Measurements from ENCODE around the gene FAM162A. TPM values are rescaled to one million over a fixed set of nuclear protein-coding genes. Genes with fewer than 3 reads are reported as not detected.

Gene FAM162A, protein sequence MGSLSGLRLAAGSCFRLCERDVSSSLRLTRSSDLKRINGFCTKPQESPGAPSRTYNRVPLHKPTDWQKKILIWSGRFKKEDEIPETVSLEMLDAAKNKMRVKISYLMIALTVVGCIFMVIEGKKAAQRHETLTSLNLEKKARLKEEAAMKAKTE
- total RNA-seq (2014; rRNA removed; shearing (Covaris generic)) = 25.7 and 34.3 TPM in 2 replicates

DNA sequence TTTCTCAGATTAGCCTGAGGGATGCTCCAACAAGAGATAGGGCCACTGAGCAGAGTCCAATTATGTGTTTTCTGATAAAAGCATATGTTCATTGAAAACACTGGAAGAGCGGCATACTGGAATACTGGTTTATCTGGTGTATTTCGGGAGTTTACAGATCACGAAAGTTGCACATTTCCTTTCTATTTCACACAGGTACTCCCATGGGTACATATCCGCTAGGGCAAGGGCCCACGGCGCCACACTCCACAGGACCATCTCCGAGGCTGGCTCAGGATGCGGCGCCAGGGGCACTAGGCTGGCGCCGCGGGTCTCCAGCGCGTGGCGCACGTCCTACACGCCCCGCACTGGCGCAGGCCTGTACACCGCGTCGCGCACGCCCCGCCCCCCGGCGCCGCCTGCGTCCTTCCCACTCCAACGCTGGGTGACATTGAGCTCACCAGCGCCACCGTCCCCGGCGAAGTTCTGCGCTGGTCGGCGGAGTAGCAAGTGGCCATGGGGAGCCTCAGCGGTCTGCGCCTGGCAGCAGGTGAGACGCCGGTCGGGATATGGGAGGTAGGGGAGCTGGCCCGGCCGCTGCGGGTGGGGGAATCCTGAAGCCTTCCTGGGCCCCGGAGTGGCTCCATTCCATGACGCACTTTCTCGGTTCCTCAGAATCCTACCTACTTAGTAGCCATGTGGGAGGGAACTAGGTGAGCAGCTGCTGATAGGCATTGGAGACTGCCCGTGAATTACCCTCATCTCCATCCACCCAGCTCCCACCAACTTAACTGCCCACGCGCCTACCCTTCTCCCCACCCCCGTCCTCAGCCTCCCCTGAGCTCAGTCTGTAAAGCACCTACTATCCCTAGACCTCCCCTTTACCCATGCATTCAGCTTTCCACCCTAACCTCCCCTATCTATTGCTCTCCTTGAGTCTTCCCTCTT lies at the start of gene FAM162A:
TSS of gene FAM162A (plus strand) at position 412 of the 927 bp plus-strand sequence. CDS start at position 496, 84 bp downstream.
- peak; percentile 94 for DNase-seq (ENCODE audit: low spot score)

DNA sequence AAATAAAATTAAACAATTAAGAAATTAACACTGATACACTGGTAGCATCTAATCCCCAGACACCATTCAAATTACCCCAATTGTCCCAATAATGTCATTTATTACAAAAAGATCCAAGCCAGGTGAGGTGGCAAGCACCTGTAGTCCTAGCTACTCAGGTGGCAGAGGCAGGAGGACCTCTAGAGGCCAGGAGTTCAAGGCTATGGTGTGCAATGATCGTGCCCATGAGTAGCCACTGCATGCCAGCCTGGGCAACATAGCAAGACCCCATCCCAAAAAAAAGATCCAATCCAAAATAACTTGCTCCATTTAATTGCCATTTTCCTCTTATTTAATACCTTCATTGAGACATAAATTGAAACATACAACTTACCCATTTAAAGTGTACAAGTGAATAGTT lies 41.2 kb upstream of the FAM162A start:
- no peak for DNase-seq (ENCODE audit: low spot score)

DNA sequence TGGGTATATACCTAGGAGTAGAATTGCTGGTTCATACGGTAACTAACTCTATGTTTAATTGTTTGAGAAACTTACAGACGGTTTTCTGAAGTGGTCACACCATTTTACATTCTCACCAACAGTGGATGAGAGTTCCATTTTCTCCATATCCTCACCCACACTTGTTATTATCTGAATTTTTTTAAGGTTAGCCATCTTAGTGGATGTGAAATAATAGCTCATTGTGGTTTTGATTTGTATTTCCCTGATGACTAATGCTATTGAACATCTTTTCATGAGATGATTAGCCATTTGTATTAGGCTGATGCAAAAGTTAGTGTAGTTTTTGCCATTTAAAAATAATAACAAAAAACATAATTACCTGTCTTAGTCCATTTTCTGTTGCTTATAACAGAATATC lies 40.3 kb upstream of the FAM162A start:
- DNase-seq (ENCODE audit: low spot score) = no peak

DNA sequence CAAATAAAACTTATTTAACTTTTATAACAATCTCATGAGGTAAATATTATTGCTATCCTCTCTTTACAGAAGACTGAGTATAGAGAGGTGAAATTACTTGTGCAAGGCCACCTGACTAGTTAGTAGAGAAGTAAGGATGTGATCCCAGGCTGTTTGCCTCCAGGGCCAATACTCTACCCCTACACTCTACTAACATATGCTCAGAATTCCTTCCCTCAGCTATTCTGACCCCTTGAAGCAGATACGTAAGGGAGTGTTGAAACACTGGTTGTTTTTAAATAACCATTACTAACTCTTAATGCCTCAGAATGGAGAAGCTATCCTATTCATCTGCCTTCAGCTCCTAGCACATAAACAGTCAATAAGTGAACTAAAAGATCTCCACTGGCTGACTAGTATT lies 34.8 kb upstream of the FAM162A start:
- no peak for DNase-seq (ENCODE audit: low spot score)

DNA sequence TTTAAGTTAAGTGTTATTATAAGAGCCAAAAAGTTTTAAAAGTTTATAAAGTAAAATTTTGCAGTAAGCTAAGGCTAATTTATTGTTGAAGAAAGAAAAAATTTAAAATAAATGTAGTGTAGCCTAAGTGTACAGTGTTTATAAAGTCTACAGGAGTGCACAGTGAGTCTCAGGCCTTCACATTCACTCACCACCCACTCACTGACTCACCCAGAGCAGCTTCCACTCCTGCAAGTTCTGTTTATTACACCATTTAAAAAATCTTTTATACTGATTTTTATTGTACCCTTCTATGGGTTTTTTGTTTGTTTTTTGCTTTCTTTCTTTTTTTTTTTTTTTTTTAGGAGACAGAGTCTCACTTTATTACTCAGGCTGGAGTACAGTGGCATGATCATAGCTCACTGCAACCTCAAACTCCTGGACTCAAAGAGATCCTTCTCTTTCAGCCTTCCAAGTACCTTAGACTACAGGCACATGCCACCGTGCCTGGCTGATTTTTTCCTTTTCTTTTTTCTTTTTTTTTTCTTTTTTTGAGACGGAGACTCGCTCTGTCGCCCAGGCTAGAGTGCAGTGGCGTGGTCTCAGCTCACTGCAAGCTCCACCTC lies 33.1 kb upstream of the FAM162A start:
- DNase-seq (ENCODE audit: low spot score) = peak; percentile 26

DNA sequence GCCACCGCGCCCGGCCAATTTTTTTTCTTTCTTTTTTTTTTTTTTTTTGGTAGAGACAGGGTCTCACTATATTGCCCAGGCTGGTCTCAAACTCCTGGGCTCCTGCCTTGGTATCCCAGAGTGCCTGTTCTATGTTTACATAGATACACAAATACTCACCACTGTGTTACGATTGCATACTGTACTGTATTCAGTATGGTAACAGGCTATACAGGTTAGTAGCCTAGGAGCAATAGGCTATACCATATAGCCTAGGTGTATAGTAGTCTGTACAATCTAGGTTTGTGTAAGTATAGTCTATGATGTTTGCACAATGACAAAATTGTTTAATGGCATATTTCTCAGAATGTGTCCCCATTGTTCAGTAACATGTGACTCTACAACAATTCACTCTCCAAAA lies 32.4 kb upstream of the FAM162A start:
- no peak for DNase-seq (ENCODE audit: low spot score)

DNA sequence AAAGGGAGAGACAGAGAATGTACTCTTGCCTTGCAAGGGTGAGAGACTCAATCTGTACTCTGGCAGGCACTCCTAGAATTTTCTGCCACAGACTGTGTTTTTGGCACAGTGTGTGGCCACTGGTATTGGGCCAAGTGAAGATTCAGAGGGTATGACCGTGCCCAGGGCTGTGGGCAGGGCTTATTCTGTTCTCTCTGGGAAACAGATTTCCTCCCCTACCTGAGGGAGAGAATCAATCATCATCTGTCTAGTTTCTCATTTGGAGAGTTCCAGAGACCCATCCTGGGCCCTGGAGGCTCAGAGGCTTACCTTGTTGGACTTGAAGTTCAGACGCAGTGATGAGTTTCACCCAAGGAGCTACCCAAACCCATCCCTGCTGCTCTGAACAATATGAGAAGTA lies 30.8 kb upstream of the FAM162A start:
- no peak for DNase-seq (ENCODE audit: low spot score)

DNA sequence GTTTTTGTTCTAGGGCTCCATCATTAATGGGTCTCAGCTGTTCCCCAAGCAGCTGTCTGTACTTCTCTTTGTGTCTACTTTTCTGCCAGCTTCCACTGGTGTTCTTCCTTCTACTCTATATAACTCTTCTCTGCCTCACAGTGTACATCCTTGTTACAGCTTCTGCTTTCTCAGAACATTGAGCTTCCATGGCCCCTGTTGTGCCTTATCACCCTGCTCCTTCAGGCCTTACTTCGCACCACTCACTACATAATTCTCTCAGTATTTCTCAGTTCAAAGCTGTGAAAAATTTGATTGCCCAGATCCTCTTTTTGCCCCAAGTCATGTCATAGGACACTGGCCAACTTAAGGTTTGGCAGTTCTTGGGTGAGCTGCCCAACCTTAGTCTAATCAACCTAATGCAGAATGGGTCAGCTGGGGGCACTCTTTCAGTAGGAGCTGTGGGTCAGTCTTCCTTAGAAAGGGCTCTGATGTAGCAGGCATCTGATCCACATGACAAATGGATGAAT lies 30.0 kb upstream of the FAM162A start:
- no peak for DNase-seq (ENCODE audit: low spot score)

DNA sequence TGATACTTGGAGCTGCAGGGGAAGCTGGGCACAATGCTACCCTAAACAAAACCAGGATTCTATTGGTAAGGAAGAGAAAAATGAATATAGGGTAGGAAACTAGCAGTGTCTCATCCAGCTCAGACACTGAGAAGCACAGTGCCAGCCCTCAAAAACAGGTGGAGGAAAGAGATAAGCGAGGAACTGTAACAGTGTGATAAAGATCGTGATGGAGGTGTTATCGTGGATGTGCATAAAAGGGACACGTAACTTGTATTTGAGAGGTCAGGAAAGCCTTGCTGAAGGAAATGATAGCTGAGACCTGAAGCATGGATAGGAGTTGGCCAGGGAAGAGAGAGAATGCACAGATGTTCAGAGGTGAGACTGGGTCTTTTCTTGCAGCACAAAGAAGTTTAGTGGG lies 28.4 kb upstream of the FAM162A start:
- no peak for DNase-seq (ENCODE audit: low spot score)

DNA sequence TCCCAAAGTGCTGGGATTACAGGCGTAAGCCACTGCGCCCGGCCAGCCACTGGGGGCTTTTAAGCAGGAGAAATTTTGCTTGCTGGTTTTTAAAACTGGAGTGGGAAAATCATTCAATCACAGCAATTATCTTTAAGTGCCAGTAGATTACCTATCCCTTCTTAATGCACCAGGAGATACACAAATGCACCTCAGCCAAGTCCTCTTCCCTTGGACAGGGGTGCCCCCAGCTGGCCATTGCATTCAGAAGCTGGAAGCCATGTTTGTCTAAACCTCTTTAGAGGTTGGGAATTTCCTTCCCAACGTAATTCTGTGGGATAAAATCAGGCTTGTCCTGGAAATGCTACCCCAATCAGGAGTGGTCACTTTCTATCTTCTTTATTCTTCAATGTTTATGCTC lies 27.6 kb upstream of the FAM162A start:
- peak; percentile 46 for DNase-seq (ENCODE audit: low spot score)

DNA sequence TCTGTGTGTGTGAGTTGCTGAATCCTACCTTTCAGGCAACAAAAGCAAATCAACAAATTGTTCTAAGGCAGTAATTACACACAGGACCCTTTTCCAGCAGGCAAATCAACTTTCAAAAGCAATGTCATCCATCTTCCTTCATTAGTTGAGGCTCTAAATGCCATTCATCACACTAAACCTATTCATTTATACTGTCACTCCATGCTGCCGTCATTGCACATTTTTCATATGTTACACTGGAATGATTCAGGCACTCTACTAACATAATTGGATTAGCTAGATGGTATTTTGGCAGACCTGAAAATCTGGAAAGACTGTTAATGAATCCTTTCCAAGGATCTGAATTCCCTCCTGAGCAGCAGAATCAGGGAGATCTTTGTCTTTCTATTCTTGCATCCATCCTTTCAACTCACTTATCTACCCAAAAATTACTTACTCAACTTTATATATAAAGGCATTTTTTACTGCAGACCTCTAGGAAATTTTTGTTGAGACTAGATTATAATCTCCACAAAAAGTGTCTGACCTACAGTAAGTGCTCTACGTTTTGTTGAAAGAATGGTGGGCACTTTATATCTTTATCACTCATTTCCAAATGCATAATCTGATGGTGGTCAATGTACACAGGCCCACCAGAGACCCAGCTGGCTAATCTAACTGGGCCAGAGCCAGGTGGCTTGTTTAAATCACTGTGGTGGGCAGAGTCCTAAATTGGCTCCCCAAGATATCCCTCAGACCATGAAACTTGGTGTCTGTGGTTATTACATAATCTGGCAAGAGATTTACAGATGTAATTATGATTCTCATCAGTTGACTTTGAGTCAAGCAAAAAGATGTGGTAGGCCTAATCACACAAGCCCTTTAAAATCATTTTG lies 25.9 kb upstream of the FAM162A start:
- DNase-seq (ENCODE audit: low spot score) = no peak

DNA sequence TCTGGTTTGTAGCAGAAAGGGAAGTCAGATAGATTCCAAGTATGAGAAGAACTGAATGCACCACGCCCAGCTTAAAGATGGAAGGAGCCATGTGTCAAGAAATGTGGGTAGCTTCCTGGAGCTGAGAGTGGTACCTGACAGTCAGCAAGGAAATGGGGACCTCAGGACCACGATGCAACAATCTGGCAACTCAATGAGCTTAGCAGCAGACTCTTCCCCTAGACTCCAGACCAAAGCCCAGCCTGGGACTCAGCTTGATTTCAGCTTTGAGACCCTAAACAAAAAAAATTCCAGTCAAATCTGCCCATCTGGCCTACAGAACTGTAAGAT lies 25.3 kb upstream of the FAM162A start:
- no peak for DNase-seq (ENCODE audit: low spot score)

DNA sequence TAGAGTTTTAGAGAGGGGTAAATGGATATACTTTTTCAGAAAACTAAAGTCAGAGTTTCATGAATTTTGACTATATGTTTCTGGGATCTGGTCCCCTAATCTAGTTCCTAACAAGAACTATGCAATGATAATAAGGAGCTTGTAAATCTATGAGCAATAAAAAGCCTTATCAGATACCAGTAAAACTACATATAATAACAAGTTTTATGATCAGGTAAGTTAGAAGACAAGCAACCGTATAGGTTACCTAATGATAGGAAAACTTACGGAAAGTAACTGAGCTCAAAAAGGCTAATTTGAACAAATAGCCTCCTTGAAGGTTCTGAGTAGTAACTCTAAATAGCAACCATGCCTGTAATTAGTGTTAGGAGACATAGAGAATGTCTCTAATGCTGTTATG lies 22.0 kb upstream of the FAM162A start:
- no peak for DNase-seq (ENCODE audit: low spot score)

DNA sequence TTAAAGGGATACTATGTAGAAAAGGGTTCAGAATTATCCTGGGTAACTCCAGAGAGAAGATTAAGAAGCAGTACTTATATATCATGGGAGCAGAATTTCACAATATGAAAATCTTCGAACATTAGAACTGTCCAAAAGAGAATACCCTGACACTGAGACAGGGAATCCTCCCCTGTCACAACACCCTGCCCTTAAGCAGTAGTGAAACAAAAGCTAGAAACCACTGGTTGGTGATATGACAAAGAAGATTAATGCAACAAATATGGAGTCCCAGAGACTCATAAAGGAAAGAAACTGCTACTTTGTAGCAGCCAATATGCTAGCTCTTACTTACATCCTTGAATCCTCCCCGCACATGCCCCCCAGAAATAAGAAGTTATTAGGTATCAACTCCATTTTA lies 19.5 kb upstream of the FAM162A start:
- DNase-seq (ENCODE audit: low spot score) = no peak

DNA sequence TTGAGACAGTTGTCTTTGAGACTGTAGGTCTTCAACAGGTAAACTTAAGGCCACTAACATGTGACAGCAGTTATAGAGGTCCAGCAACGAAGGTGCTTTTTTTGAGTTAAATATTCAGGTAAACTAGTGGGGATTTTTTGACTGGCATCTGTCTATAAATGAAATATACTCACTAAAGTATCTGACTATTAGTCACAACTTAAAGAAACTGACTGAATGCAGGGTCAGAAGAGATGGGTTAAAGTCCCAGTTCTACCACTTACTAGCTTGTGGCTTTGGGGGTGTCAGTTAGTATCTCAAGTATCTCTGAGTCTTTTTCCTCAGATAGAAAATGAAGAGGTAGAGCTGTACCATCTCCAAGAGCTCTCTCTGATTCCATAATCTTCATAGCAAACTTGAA lies 18.9 kb upstream of the FAM162A start:
- DNase-seq (ENCODE audit: low spot score) = no peak

DNA sequence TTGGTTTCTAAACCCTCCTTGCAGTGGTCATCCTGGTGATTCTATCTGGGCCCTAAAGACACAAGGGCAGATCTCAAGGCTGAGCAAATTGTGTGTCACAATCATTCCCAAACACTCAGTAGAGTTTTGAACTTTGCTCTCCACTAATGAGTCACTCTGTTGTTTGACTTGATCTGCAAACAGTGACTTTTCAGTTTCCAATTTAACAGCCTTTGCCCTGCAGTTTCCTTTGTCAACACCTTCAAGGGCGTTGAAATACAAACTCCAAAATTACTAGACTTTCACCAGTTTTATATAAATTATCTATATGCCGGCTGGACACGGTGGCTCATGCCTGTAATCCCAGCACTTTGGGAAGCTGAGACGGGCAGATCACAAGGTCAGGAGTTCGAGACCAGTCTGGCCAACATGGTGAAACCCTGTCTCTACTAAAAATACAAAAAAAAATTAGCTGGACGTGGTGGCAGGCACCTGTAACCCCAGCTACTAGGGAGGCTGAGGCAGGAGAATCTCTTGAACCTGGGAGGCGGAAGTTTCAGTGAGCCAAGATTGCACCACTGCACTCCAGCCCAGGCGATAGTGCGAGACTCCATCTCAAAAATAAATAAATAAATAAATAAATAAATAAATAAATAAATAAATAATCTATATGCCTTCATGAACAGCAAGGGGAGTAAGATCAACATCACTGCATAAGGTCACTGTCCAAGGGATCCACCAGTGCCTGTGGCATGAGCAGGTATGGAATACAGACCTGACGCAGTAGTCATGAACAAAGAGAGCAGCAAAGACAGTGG lies 18.2 kb upstream of the FAM162A start:
- DNase-seq (ENCODE audit: low spot score) = peak; percentile 15

DNA sequence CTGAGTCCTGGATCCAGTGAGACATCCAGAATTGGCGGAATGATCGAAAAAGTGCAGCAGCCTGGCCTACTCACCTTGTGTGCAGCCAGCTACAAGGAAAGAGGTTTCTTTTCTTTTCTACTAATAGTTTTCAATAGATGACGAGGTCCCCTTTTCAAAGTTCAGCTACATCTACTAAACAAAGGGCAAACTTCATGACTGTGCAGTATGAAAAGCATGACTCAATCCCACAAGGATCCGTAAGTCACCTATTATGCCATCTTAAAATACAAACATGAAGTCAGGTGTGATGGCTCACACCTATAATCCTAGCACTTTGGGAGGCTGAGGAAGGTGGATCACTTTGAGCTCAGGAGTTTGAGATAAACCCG lies 17.6 kb upstream of the FAM162A start:
- DNase-seq (ENCODE audit: low spot score) = no peak

DNA sequence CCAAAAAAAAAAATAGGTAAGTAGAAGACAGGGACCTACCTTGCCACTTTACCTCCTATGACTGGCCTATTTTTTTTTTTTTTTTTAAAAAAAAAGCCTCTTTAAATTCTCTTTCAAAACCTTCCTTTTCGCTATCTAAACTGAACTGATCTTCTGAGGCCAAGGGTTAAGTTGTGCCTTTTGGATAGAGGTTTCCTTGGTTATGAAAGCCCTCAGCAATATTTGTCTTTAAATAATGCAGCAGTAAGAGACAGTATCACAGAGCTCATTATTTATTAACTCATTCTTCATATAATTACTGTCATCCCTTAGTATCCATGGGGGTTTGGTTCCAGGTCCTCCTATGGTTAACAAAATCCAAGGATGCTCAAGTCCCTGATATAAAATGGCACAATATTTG lies 9.9 kb upstream of the FAM162A start:
- DNase-seq (ENCODE audit: low spot score) = no peak

DNA sequence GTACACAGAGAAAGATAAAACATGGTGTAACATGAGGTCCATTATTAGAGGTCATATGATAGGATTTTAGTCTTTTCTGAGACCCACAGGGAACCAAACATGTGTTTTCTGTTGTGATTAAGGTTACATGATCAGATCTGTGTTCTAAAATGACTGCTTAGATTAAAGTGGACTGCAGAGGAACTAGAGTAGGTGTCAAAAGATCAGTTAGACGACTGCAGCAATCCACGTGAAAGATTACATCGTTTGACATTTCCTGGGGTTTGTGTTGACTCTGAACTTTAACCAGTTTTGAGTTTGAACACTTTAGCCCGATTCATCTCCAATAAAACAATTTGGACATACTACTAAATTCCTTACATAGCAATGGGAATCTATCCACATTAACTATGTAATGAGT lies 6.0 kb upstream of the FAM162A start:
- DNase-seq (ENCODE audit: low spot score) = no peak

DNA sequence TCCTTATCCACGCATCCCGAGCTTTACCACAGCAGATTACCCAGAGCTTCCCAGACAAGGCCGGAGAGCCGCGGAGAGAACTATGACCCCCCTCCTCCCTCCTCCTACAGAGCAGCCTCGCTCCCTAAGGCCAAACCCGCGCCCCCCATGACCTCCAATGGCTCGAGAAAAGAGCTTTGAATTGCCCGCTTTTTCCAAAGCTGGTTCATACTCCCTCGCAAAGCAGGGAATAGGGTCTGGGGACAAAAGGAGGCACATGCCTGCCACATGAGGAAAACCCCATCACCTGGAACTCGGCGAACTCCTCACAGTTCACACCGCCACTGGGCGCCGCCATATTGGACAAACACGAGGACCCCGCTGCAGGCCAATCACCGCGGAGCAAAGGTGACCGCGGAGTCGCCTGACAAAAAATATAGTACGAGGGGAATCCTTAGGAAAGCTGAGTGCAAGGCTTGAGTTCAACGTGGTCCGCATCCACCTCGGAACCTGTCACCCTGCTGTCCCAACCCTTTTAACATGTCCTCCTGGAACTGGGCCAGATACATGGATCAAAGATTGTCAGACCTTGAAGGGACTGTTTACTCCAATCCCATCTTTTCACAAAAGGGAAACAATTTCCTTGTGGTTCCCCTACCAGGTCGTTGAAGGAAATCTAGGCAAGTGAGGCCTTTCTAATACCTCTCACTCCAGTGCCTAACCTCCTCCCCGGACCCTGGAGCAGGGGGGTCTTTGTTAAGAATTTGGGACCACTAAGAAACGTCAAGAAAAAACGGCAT lies 905 bp upstream of the FAM162A start, which contains the start of gene MIX23:
TSS of gene MIX23 (minus strand) at position 344 of the 779 bp plus-strand sequence. CDS start at position 337, 7 bp downstream.
- peak; percentile 82 for DNase-seq (ENCODE audit: low spot score)
